Mesothelial cell of epicardium (in vitro differentiated cells): ENCODE measurements around the gene SERPINF2. TPM values are rescaled to one million over a fixed set of nuclear protein-coding genes. Genes with fewer than 3 reads are reported as not detected.
"Not testable (repeated sequence)": the region's sequence is repeated elsewhere in the genome, so short reads cannot be mapped to it uniquely, and the experiment has no call there.

Experiments
- DNase-seq, 2 experiments: peaks; one replicate each; pipeline ENCODE4 v3.0.0; 2021; ENCODE audit warnings: low spot score in 2 of 2; ENCODE audit not compliant: unreplicated experiment in 2 of 2
- H3K27ac Mint-ChIP-seq: 2 replicates; pipeline ENCODE4 v1.8.0; 2021; ENCODE audit warnings: mixed read lengths
- H3K27me3 Mint-ChIP-seq: 2 replicates; pipeline ENCODE4 v1.8.0; 2021; ENCODE audit warnings: low read depth, mixed read lengths
- H3K36me3 Mint-ChIP-seq: 2 replicates; pipeline ENCODE4 v1.8.0; 2021; ENCODE audit warnings: mixed read lengths
- H3K4me1 Mint-ChIP-seq: 2 replicates; pipeline ENCODE4 v1.8.0; 2021; ENCODE audit warnings: mixed read lengths
- H3K4me3 Mint-ChIP-seq: 2 replicates; pipeline ENCODE4 v1.8.0; 2021; ENCODE audit warnings: mild to moderate bottlenecking, moderate library complexity, mixed read lengths
- H3K9me3 Mint-ChIP-seq: 2 replicates; pipeline ENCODE4 v1.8.0; 2021; ENCODE audit warnings: mixed read lengths
- CTCF ChIP-seq: fragments of 200-600 bp; sonication (generic); IDR thresholded peaks from one replicate; pipeline ENCODE4 v1.5.0; 2021; ENCODE audit warnings: antibody characterized with exemption; ENCODE audit not compliant: unreplicated experiment
- total RNA-seq: library from RNA; stranded (reverse); gene quantifications from 3 replicates; pipeline ENCODE4 v1.2.1, GENCODE V29; 2021

Gene SERPINF2
- total RNA-seq, 1 donor from 2014 or later: 0.63 TPM

- no peak for TF ChIP-seq CTCF
- Mint-ChIP-seq H3K27ac (no peak overlapping the region), H3K4me3 (no peak overlapping the region), H3K9me3 (no peaks in the 10 kb centered on the region), H3K27me3 (no peaks in the 10 kb centered on the region), H3K36me3 (peaks cover 13% of the 10 kb centered on the region), H3K4me1 (peaks cover 9% of the 10 kb centered on the region)
- no peak for DNase-seq
These were observed 7.3 kb upstream of the SERPINF2 start for GRCh38 chr17:1735418-1735817.

- Mint-ChIP-seq H3K9me3 (no peaks in the 10 kb centered on the region), H3K27ac (no peak overlapping the region), H3K4me3 (no peak overlapping the region), H3K4me1 (peaks cover 9% of the 10 kb centered on the region), H3K27me3 (no peaks in the 10 kb centered on the region), H3K36me3 (peaks cover 13% of the 10 kb centered on the region)
- TF ChIP-seq CTCF: no peak
- DNase-seq: no peak
These were observed 6.8 kb upstream of the SERPINF2 start for GRCh38 chr17:1735834-1736347.

GRCh38 chr17:1736348-1737281 is 6.1 kb upstream of the SERPINF2 start:
- peaks cover 9% of the 10 kb centered on the region for H3K4me1 Mint-ChIP-seq
- H3K27me3 Mint-ChIP-seq: no peaks in the 10 kb centered on the region
- peak in 1 of 2 experiments; percentile 61 for DNase-seq
- no peak overlapping the region for H3K27ac Mint-ChIP-seq
- H3K36me3 Mint-ChIP-seq: peaks cover 13% of the 10 kb centered on the region
- H3K9me3 Mint-ChIP-seq: no peaks in the 10 kb centered on the region
- TF ChIP-seq CTCF: no peak
- no peak overlapping the region for H3K4me3 Mint-ChIP-seq

GRCh38 chr17:1737531-1738291 is 5.0 kb upstream of the SERPINF2 start:
- Mint-ChIP-seq H3K27me3 (no peaks in the 10 kb centered on the region), H3K36me3 (peaks cover 13% of the 10 kb centered on the region), H3K27ac (no peak overlapping the region), H3K4me1 (peaks cover 12% of the 10 kb centered on the region), H3K9me3 (no peaks in the 10 kb centered on the region), H3K4me3 (no peak overlapping the region)
- DNase-seq: no peak
- TF ChIP-seq CTCF: no peak

- not testable (repeated sequence) for H3K27me3 Mint-ChIP-seq, H3K4me1 Mint-ChIP-seq, H3K9me3 Mint-ChIP-seq, H3K4me3 Mint-ChIP-seq, H3K36me3 Mint-ChIP-seq, H3K27ac Mint-ChIP-seq, DNase-seq
These were observed 772 bp upstream of the SERPINF2 start for GRCh38 chr17:1741899-1742298.

DNA sequence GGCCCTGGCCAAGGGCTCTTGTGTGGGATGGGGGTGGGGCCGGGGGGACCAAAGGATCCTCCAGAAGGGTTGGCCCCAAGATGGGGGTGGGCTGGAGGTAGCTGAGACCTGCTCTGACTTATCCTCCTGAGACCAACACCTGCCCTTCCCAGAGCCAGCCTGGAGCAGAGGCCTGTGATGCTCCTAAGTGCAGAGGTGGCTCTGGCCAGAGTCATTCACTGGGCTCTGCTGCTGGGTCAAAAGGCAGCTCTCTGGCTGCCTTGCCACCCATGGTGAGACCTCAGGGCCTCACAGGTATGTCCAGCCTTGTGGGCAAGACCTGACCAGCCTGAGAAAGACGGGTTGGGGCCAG is 393 bp downstream of the SERPINF2 start:
- no peaks in the 10 kb centered on the region for H3K27me3 Mint-ChIP-seq
- H3K9me3 Mint-ChIP-seq: no peaks in the 10 kb centered on the region
- DNase-seq: no peak
- no peak for TF ChIP-seq CTCF
- H3K4me3 Mint-ChIP-seq: no peak overlapping the region
- H3K36me3 Mint-ChIP-seq: peaks cover 5% of the 10 kb centered on the region
- H3K27ac Mint-ChIP-seq: no peak overlapping the region
- H3K4me1 Mint-ChIP-seq: peaks cover 5% of the 10 kb centered on the region
